Camera-type eye (tissue), 1 donor: Measurements from ENCODE around the gene PMIS2. TPM values are rescaled to one million over a fixed set of nuclear protein-coding genes. Genes with fewer than 3 reads are reported as not detected.

Source experiments
- total RNA-seq: library from RNA; depleted of rRNA; stranded (reverse); fragments of >200 nt; gene quantifications from one replicate; pipeline ENCODE4 v1.2.3, GENCODE V29; 2014

The PMIS2 gene
- not detected for total RNA-seq

DNA sequence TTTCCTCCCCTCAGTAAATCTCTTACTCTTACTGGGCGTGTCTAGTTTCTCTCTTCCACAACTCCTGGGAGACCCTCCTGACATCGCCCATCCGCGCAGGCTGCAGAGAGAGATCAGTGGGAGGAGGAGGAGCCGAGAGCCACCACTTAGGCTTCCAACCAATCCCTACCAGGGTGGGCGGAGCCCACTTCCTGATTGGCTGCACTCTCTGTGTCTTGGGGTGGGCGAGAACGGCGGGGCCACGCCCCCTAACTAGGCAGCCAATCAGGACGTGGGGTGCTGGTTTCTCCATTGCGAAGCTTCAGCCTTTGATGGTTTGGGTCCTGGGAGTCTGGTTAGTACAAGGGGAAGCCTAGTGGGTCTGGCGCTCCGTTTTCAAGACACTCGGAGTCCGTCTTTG lies at the start of gene PMIS2:
TSS of gene PMIS2 (plus strand) at position 326 of the 400 bp plus-strand sequence. CDS start 87 bp downstream, outside the sequence.

DNA sequence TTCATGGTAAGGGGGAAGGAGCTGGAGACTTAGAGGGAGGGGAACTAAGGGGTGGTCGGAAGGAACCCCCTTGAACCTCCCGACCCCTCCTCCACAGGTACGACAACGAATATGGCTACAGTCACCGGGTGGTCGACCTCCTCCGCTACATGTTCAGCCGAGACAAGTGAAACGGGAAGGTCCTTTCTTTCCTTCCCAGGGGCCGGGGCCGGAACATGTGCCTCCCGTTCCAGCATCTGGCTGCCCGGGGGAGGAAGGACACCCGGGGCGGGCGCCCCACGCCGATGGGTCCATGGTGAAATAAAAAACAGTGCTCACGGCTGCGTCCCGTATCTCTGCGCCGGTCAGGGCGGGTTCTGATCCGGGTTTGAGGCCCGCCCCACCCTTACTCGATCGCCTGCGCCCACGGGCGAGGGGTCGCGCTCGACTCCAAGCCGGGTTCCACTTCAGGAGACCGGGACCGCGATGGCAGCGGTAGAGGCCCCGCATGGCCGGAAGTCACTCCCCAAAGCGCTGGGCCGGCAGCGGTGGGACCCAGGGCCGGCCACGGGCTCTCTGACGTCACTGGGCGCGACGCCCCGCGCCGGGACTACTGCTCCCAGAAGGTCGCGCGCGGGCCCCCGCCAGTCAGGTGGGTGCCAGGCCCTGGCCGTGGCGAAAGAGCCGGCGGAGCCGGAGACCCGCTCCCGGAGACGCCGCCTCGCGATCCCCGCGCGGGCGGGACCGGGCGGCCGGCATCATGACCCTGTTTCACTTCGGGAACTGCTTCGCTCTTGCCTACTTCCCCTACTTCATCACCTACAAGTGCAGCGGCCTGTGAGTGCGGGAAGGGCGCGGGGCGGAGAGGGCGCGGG lies 40.7 kb upstream of the PMIS2 start, which contains the start of gene TMEM147:
TSS of gene TMEM147 (plus strand) at position 626 of the 854 bp plus-strand sequence. CDS start at position 740, 114 bp downstream.

DNA sequence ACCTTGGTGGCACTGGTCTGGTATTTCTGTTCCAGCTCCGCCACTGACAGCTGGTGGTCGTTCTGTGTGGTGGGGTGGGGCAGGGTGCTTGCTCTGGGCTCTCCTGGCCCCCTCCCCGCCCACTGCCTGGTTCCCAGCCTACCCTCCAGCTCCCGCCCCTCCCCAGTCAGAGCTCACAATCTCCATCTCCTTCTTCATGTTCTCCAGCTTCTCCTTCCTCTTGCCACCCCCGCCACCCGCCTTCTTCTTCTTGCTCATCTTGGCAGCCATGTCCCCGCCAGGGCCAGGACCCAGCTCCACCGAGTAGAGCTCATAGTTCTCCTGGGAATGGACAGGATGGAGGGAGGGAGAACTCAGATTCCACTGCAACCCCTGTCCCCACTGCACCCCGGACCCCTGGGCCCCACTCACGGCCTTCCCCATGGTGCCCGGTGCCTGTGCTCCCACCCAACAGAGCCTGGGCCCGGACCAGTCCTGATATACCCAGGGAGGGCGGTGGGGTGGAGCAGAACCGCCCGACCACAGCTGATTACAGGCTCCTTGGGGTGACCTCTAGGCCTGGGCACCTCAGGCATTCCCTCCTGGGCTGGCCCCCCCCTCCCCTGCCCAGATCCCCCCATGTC lies 22.7 kb upstream of the PMIS2 start, which contains the start of gene ATP4A:
TSS of gene ATP4A (minus strand) at position 452 of the 623 bp plus-strand sequence. CDS start at position 423, 29 bp downstream.

DNA sequence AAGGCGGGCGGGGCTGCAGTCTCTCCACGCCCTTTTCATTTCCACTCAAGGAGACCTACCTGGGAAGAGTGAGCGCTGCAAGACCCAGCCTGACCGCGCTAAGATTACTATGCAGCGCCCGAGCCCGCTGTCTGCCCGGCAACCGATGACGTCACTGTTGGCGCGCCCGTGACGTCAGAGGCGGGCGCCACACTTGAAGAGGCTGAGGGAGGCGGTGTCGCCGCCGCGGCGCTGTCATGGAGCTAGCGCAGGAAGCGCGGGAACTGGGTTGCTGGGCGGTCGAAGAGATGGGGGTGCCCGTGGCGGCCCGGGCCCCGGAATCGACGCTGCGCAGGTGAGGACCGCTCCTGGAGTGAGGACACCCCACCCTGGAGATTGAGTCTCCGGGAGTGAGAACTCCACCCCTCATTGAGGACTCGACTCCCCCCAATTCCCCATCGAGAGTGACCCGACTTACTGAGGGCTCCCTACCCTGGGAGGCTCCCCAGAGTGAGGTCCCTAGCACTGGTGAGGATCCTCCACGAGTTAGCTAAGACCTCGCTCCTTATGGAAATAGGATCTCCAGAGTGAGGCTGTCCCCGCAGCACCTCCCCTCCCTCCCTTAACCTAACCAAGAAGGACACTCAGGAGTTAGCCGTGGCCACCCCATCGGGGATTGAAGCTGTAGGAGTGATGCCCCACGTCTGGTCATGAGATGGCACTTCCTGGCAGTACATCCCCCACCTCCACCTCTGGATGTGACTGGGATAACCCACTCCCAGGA lies 26.8 kb downstream of the PMIS2 start, which contains the start of gene HAUS5:
TSS of gene HAUS5 (plus strand) at position 177 of the 763 bp plus-strand sequence. CDS start at position 237, 60 bp downstream.

DNA sequence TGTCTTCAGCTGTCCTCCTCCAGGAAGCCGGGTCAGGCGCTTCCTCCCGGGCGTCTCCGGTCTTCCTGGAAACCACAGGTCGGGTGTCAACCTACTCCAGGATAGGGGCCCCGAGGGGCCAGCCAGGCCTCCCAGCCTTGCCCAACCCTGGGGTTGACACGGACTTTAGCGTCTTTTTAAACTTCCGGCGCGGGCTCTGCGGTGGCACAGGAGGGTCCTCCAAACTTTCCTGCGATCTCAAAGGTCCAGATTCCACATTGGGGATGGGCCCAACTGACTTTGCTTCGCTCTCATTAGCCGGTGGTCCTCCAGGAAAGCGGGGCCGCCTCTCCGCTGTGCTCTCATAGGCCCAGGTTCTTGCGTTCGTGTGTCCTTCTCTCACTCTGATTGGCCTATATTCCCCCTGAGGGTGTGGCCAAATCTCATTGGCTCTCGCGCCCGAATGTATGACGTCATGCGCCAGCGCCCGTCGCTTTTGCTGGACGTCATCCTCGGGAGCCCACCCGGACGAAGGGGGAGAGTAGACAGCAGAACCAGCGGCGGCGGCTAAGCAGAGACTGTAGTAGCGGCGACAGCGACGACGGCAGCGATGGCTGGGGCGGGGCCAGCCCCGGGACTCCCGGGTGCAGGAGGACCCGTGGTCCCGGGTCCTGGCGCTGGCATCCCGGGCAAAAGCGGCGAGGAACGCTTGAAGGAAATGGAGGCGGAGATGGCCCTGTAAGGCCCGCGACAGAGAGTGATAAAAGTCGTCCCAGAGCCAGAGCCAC lies 42.8 kb downstream of the PMIS2 start, which contains the start of gene RBM42:
TSS of gene RBM42 (plus strand) at position 472 of the 767 bp plus-strand sequence. CDS start at position 590, 118 bp downstream.

Other genes with a start within 250 kb of the PMIS2 start
- not detected for gene FFAR1, start 238.3 kb upstream of the PMIS2 start, total RNA-seq
- gene FFAR3, start 227.7 kb upstream of the PMIS2 start, total RNA-seq: 0.44 TPM
- gene GPR42, start 215.1 kb upstream of the PMIS2 start, total RNA-seq: not detected
- not detected for gene FFAR2, start 137.9 kb upstream of the PMIS2 start, total RNA-seq
- not detected for gene KRTDAP, start 95.7 kb upstream of the PMIS2 start, total RNA-seq
- gene DMKN, start 72.5 kb upstream of the PMIS2 start, total RNA-seq: 31.8 TPM
- gene SBSN, start 57.9 kb upstream of the PMIS2 start, total RNA-seq: 0.93 TPM
- 0.38 TPM for gene GAPDHS, start 52.7 kb upstream of the PMIS2 start, total RNA-seq
- 49.3 TPM for gene TMEM147, start 40.5 kb upstream of the PMIS2 start, total RNA-seq
- gene ATP4A, start 22.5 kb upstream of the PMIS2 start, total RNA-seq: not detected
- 13.6 TPM for gene HAUS5, start 26.6 kb downstream of the PMIS2 start, total RNA-seq
- 42.9 TPM for gene RBM42, start 42.9 kb downstream of the PMIS2 start, total RNA-seq
- gene ETV2, start 55.6 kb downstream of the PMIS2 start, total RNA-seq: not detected
- gene COX6B1, start 62.1 kb downstream of the PMIS2 start, total RNA-seq: 239 TPM
- gene UPK1A, start 80.3 kb downstream of the PMIS2 start, total RNA-seq: not detected
- not detected for gene ZBTB32, start 118.4 kb downstream of the PMIS2 start, total RNA-seq
- gene KMT2B, start 131.8 kb downstream of the PMIS2 start, total RNA-seq: 26.9 TPM
- 2.6 TPM for gene IGFLR1, start 156.3 kb downstream of the PMIS2 start, total RNA-seq
- gene U2AF1L4, start 159.2 kb downstream of the PMIS2 start, total RNA-seq: 13.8 TPM
- 12.8 TPM for gene PSENEN, start 159.5 kb downstream of the PMIS2 start, total RNA-seq
- 11.6 TPM for gene LIN37, start 162.4 kb downstream of the PMIS2 start, total RNA-seq
- gene HSPB6, start 170.9 kb downstream of the PMIS2 start, total RNA-seq: 14.9 TPM
- 7.8 TPM for gene PROSER3, start 172.0 kb downstream of the PMIS2 start, total RNA-seq
- gene ARHGAP33, start 189.4 kb downstream of the PMIS2 start, total RNA-seq: 89.9 TPM
- 0.27 TPM for gene PRODH2, start 226.7 kb downstream of the PMIS2 start, total RNA-seq